Thymus (tissue), 11 donors: ENCODE measurements around the gene AKR7A2. TPM values are rescaled to one million over a fixed set of nuclear protein-coding genes. Genes with fewer than 3 reads are reported as not detected.

Source experiments
- DNase-seq, 9 donors: peaks; one replicate each; pipeline ENCODE4 v3.0.0-alpha.2; 2013; ENCODE audit warnings: low spot score in 9 of 9, low read depth in 6 of 9, missing footprints in 1 of 9
- H3K27ac ChIP-seq, 2 donors: one replicate each; pipeline ENCODE4 v1.5.1; 2013; ENCODE audit warnings: control low read depth in 1 of 2, low read depth in 1 of 2, low read length in 1 of 2, mild to moderate bottlenecking in 1 of 2, moderate library complexity in 1 of 2
- H3K27me3 ChIP-seq, 2 donors: one replicate each; pipeline ENCODE4 v1.5.1; 2013; ENCODE audit warnings: low read length in 1 of 2; ENCODE audit not compliant: control insufficient read depth in 2 of 2, insufficient read depth in 1 of 2
- H3K36me3 ChIP-seq, 2 donors: one replicate each; pipeline ENCODE4 v1.5.1; 2013; ENCODE audit warnings: low read length in 1 of 2, mild to moderate bottlenecking in 1 of 2, moderate library complexity in 1 of 2; ENCODE audit not compliant: control insufficient read depth in 2 of 2, insufficient read depth in 2 of 2
- H3K4me1 ChIP-seq, 2 donors: one replicate each; pipeline ENCODE4 v1.5.1; 2013; ENCODE audit warnings: low read length in 2 of 2; ENCODE audit not compliant: control insufficient read depth in 2 of 2, insufficient read depth in 2 of 2
- H3K4me3 ChIP-seq, 2 donors: one replicate each; pipeline ENCODE4 v1.5.1; 2013; ENCODE audit warnings: low read length in 2 of 2, control low read depth in 1 of 2, mild to moderate bottlenecking in 1 of 2
- H3K9me3 ChIP-seq, 2 donors: one replicate each; pipeline ENCODE4 v1.5.1; 2013; ENCODE audit warnings: low read length in 1 of 2, mild to moderate bottlenecking in 1 of 2; ENCODE audit not compliant: control insufficient read depth in 2 of 2, insufficient read depth in 1 of 2
- WGBS: extraction: QIAGEN DNeasy Blood & Tissue Kit; methylation state at CpG from one replicate; pipeline ENCODE4 v1.1.7; 2013; 5-methylcytosine and 5-hydroxymethylcytosine counted together
- polyA plus RNA-seq: library from polyadenylated mRNA; stranded (reverse); fragments of 200-250 nt; gene quantifications from one replicate; pipeline ENCODE4 v1.2.3, GENCODE V29; 2013
- total RNA-seq: library from RNA; stranded (reverse); fragments of 120-200 nt; gene quantifications from one replicate; pipeline ENCODE4 v1.2.4, GENCODE V29; 2013
- donor health status: healthy.

The AKR7A2 gene
- total and polyA plus RNA-seq, 2 donors = 24.8 to 54.3 TPM

GRCh38 chr1:19330449-19331135, 18.6 kb upstream of the AKR7A2 start:
- no peaks in the 10 kb centered on the region for H3K4me1 ChIP-seq
- no peaks in the 10 kb centered on the region for H3K27me3 ChIP-seq
- H3K36me3 ChIP-seq = peaks cover 3 to 4% of the 10 kb centered on the region in 2 donors
- H3K27ac ChIP-seq = no peak overlapping the region
- H3K9me3 ChIP-seq = no peaks in the 10 kb centered on the region
- no peak overlapping the region for H3K4me3 ChIP-seq
- 96% methylated on average over 14 of the region's 14 CpGs for WGBS
- no peak for DNase-seq

DNA sequence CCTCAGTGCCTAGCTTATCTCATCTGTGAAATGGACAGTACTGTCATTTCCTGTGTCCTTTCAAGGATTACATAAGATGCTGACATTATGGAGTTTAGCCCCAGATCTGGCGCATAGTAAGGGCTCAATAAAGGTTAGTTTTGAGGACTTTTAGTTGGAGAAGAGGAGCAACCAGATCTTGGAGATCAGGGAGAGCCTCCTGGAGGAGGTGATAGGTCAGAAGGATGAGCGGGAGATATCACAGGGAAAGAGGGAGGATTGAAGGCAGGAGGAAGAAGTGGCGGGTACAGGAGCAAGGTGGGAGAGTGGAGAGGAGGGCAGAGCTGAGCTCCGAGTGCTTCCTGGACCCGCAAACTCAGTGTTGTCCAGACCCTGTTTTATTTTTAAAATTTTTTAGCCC, 17.7 kb upstream of the AKR7A2 start:
- no peaks in the 10 kb centered on the region for H3K4me1 ChIP-seq
- H3K27ac ChIP-seq = no peak overlapping the region
- no peaks in the 10 kb centered on the region for H3K27me3 ChIP-seq
- no peak for DNase-seq
- 97% methylated on average over 5 of the region's 5 CpGs for WGBS
- no peaks in the 10 kb centered on the region for H3K9me3 ChIP-seq
- H3K36me3 ChIP-seq = peaks cover 4 to 5% of the 10 kb centered on the region in 2 donors
- no peak overlapping the region for H3K4me3 ChIP-seq

DNA sequence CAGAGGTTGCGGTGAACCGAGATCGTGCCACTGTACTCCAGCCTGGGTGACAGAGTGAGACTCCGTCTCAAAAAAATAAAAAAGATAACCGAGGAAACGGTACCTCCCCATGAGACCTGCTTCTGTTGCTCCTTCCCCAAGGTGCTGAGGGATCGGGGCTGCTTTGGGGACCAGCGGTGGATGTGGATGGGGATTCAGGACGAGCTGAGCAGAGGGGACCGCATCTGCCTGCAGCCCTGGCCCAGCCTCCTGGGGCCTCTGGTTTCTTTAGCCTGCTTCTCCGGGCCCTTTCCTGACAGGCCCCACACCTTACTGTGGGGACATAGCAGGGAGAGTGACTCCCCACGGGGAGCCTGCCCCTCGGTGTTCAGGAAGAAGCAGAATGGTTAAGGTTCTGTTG, 17.2 kb upstream of the AKR7A2 start:
- Histone ChIP-seq H3K27me3 (no peaks in the 10 kb centered on the region), H3K27ac (no peak overlapping the region), H3K9me3 (no peaks in the 10 kb centered on the region), H3K4me3 (no peak overlapping the region), H3K36me3 (peaks cover 4 to 10% of the 10 kb centered on the region in 2 donors), H3K4me1 (no peaks in the 10 kb centered on the region)
- WGBS = 95% methylated on average over 13 of the region's 13 CpGs
- DNase-seq = no peak

- no peaks in the 10 kb centered on the region for H3K27me3 ChIP-seq
- no peak overlapping the region for H3K4me3 ChIP-seq
- H3K9me3 ChIP-seq = no peaks in the 10 kb centered on the region
- no peaks in the 10 kb centered on the region for H3K4me1 ChIP-seq
- H3K36me3 ChIP-seq = peaks cover 4 to 12% of the 10 kb centered on the region in 2 donors
- DNase-seq = no peak
- H3K27ac ChIP-seq = no peak overlapping the region
- WGBS = 99% methylated on average over 18 of the region's 18 CpGs
Observed at GRCh38 chr1:19328486-19328885, 16.5 kb upstream of the AKR7A2 start.

- Histone ChIP-seq H3K4me3 (no peak overlapping the region), H3K4me1 (no peaks in the 10 kb centered on the region), H3K36me3 (peaks cover 4 to 12% of the 10 kb centered on the region in 2 donors), H3K27me3 (no peaks in the 10 kb centered on the region), H3K27ac (no peak overlapping the region), H3K9me3 (no peaks in the 10 kb centered on the region)
- 97% methylated on average over 9 of the region's 9 CpGs for WGBS
- DNase-seq = no peak
Observed at GRCh38 chr1:19327736-19328135, 15.8 kb upstream of the AKR7A2 start.

GRCh38 chr1:19327301-19327700, 15.4 kb upstream of the AKR7A2 start:
- Histone ChIP-seq H3K27me3 (no peaks in the 10 kb centered on the region), H3K9me3 (no peaks in the 10 kb centered on the region), H3K4me3 (no peak overlapping the region), H3K4me1 (no peaks in the 10 kb centered on the region), H3K27ac (no peak overlapping the region), H3K36me3 (peaks cover 4 to 12% of the 10 kb centered on the region in 2 donors)
- WGBS = 95% methylated on average over 16 of the region's 16 CpGs
- no peak for DNase-seq

GRCh38 chr1:19326748-19327065, 14.8 kb upstream of the AKR7A2 start:
- Histone ChIP-seq H3K4me1 (no peaks in the 10 kb centered on the region), H3K27me3 (no peaks in the 10 kb centered on the region), H3K4me3 (no peak overlapping the region), H3K9me3 (peaks cover 0 to 4% of the 10 kb centered on the region in 2 donors), H3K36me3 (peaks cover 4 to 12% of the 10 kb centered on the region in 2 donors), H3K27ac (no peak overlapping the region)
- DNase-seq = no peak
- WGBS = 86% methylated on average over 6 of the region's 6 CpGs

- H3K27ac ChIP-seq = no peak overlapping the region
- peaks cover 4 to 12% of the 10 kb centered on the region in 2 donors for H3K36me3 ChIP-seq
- 95% methylated on average over 32 of the region's 32 CpGs for WGBS
- DNase-seq = no peak
- no peaks in the 10 kb centered on the region for H3K4me1 ChIP-seq
- no peaks in the 10 kb centered on the region for H3K27me3 ChIP-seq
- H3K9me3 ChIP-seq = peaks cover 0 to 4% of the 10 kb centered on the region in 2 donors
- H3K4me3 ChIP-seq = no peak overlapping the region
Observed at GRCh38 chr1:19325958-19326747, 14.2 kb upstream of the AKR7A2 start.

DNA sequence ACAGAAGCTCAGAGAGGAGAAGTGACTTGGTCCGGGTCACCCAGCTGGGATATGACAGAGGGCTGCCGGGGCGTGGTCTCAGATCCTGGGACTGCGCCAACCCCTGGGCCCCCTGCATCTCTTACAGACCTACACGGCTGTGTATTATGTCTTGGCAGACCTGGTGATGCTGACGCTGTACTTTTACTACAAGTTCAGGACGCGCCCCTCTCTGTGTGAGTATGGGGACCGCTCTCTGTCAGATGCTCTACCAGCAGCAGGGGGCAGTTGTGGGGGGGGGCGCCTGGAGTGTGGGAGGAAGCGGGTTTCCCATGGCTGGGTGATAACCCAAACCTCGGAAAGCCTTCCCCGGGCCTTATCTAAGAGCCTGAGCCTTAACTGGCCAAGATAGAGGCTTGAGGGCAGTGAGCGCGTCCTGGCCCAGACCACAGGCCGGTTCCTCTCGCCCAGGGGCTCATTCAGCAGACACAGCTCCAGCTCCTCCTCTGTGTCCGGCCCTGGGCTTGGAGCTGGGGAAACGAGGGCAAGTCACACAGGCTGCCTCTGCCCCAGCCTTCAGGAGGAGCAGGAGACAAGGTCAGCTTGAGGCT, 13.5 kb upstream of the AKR7A2 start:
- Histone ChIP-seq H3K27me3 (no peaks in the 10 kb centered on the region), H3K36me3 (peaks cover 4 to 12% of the 10 kb centered on the region in 2 donors), H3K27ac (no peak overlapping the region), H3K4me1 (no peaks in the 10 kb centered on the region), H3K4me3 (no peak overlapping the region), H3K9me3 (peaks cover 0 to 4% of the 10 kb centered on the region in 2 donors)
- DNase-seq = no peak
- WGBS = 92% methylated on average over 19 of the region's 19 CpGs
